GM18526 (cell line): ENCODE results near the gene PTDSS2.

Experiments used
- POLR2A ChIP-seq: IDR thresholded peaks from 3 replicates; pipeline ENCODE4 v1.6.1; 2011; ENCODE audit not compliant: insufficient read length; ENCODE audit errors: extremely low read depth

Gene PTDSS2

DNA sequence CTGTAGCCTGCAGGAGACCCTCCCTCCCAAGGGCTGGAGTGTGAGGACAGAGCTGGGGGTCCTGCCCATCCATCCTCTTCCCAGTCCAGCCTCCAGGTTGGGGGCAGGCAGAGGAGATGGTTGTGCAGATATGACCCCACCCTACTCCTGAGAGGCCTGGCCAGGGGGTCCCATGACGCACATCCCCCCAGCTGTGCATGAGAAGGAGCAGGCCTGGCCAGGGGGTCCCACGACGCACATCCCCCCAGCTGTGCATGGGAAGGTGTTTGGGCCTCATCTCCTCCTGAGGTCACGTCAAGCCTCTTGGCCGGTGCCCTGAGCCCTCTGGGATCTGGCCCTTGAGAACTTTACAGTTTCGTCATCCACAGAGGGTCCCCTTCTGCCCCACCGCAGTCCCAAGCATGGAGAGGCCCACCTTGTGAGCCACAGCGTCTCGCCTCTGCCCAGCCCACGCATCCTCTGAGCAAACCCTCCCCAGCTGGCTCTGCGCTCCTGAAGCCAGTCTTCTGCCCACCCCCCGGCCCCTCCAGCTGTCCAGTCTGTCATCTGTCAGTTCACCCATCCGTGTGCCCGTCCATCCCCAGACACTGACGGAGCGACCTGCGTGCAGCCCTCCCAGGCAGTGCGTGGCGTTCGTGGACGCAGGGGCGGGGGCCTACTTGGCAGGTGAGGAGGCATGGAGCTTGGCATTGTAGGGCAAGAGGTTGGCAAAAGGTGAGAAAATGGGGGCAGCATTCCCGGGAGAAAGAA is 10.6 kb upstream of the PTDSS2 start:
- TF ChIP-seq POLR2A: no peak

DNA sequence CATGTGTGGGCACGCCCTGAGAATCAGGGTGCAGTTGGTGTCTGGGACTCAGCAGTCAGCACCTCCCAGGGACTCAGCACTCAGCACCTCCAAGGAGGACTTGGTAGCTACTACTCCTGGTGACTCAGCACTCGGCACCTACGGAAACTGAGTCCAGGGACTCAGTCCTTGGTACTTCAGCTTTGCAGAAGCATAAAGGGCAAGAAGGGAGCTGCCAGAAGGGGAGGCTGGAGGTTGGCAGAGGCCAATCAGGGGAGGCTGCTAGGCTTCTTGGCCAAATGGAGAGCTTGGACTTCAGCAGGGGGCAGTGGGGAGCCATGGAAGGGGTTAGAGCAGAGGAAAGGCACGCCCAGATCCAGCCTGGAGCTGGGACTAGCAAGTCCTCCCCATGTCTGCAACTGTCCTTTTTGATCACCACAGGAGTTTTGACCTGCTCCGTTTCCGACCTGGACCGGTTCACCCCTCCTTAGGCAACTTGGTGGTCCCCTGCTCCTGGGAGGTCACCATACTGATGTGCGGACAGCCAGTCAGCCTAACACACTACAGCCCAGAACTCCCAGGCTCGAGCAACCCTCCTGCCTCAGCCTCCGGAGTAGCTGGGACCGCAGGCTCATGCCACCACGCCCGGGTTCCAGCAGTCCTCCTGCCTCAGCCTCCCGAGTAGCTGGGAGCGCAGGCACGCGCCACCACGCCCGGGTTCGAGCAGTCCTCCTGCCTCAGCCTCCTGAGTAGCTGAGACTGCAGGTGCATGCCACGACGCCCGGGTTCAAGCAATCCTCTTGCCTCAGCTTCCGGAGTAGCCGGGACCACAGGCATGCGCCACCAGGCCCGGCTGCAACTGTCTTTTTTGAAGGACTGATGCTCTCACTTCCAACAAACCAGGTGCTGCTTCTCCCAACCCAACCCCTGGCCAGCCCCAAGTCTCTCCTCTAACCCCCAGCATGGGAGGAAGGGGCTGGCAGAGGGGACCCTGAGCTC is 9.7 kb upstream of the PTDSS2 start:
- TF ChIP-seq POLR2A: no peak

DNA sequence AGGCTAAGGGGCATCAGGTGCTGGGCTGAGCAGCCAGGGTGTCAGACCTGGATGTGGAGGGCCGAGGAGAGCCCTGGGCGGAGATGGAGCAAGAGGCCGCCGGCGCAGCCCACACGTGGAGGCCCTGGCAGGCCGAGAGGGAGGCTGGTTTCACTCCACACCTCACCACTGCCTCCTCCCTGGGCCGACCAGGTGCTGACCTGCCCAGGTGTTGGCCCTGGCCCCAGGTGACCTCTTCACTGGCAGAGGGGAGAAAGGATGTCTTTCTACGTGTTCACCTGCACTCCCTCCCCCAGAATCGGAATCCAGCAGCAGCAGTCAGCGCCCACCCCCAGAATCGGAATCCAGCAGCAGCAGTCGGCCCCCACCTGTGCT is 9.0 kb upstream of the PTDSS2 start:
- no peak for TF ChIP-seq POLR2A

DNA sequence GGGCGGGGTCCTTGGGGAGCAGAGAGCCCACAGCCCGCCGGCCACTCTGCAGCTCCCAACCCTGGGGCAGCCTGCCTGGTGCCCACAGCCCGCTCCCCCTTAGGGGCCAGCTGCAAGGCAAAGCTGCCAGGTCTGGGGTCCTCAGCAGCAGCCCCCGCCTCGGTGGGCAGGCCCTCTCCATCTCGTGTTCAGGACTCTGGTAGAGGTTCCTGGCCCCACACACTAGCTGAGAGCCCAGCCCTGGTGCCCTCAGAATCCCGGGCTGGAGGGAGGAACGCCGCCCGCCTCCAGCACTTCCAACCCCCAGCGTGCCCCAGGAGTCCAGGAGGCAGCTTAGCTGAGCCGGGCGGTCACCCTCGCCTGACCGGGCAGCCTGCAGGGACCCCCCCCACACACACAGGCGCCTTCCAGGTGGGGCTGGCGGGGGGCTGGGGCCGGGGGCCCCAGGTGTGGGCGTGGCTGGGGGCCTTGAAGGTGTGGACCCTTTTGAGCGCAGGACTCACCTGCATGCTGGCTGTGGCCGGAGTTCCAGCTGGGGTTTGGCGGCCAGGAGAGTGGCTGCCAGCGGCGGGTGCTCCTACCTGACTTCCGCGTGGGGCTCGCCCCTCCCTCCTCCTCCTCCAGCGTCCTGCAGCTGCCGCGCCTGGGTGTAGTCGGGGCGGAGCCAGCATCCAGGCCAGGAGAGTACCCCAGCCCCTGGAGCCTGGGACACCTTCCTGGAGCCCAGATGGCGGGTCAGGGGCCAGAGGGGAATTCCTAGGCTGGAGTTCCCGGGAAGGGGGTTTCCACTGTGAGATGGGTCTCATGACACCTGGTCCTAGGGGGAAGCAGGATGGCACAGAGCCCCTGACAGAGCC is 8.4 kb upstream of the PTDSS2 start, which contains the start of gene ANO9:
Gene ANO9, minus strand, starts transcription at position 594 of the 857 bp plus-strand sequence. Its CDS starts 85 bp downstream, at position 509.
- peak; percentile 56 for TF ChIP-seq POLR2A

DNA sequence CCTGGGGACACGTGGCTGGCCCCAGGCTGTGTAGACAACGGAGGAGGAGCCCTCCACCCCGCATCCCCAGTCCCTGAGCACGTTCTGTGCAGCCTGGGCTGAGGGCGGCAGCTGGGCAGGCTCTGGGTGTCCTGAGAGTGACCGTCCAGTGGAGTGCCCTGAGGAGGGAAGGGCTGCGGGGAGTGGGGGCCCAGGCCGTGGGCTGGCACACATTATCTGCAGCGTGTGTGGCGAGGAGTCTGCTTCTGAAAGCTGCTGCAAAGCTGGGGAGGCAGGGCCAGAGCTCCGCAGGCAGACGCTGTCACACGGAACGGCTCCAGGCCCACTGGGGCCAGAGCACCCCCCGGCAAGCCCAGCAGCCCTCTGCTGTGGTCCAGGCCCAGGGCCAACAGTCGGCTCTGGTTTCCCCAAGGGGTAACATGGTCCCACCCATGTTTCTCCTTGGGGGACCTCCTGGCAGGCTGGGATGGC is 7.4 kb upstream of the PTDSS2 start:
- TF ChIP-seq POLR2A: no peak

DNA sequence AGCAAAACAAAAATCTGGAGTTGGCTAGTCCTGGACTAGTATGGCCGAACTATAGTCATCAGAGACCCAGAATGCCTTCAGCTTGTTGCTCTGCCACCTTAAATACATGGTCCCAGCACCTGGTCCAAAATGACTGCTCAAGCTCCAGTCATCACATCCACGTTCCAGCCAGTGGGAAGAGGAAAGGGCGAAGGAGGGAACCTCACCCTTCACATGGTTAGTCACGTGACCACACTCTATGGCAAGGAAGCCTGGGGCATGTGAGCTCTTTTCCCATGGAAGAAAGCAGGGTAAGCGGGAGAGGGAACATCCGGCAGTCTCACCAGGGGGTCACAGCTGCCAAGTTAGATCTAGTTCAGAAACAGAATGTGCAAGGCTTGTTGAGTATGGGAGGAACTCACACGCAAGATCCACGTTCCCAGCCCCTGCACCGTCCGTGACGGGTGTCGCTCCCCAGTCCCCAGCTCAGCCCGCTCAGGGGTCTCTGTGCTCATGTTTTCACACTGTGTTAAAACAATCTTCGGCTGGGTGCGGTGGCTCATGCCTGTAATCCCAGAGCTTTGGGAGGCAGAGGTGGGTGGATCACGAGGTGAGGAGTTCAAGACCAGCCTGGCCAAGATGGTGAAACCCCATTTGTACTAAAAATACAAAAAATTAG is 6.4 kb upstream of the PTDSS2 start:
- TF ChIP-seq POLR2A: no peak

DNA sequence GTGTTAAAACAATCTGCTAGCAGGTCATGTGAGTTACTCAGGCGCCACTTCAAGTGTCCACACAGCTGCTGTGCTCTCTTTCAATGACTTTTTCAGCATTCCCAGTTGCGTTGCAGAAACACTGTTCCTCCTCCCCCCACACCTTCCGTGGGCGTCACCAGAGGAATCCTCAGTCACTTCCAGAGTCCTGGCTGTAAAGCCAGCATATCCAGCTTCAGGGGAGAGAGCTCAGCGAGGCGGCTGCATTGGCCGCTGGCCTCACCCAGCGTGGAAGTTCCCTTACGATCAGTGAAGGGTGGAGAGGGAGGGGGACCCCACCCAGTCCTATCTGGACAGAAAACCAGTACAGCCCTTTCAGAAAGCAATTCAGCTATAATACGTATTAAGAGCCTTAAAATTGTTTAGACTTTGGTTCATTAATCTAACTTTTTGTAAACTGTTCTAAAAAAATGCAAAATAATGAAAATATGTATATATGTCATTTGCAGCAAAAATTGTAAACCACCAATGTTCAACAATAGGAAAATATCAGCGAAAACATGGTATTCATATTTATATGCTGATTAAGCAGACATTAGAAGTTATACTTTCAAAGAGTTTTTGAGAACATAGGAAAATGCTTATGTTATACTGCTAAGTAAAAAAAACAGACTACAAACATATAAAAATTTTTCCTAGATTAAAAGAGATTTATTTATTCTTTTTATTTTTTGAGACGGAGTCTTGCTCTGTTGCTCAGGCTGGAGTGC is 5.5 kb upstream of the PTDSS2 start:
- no peak for TF ChIP-seq POLR2A

DNA sequence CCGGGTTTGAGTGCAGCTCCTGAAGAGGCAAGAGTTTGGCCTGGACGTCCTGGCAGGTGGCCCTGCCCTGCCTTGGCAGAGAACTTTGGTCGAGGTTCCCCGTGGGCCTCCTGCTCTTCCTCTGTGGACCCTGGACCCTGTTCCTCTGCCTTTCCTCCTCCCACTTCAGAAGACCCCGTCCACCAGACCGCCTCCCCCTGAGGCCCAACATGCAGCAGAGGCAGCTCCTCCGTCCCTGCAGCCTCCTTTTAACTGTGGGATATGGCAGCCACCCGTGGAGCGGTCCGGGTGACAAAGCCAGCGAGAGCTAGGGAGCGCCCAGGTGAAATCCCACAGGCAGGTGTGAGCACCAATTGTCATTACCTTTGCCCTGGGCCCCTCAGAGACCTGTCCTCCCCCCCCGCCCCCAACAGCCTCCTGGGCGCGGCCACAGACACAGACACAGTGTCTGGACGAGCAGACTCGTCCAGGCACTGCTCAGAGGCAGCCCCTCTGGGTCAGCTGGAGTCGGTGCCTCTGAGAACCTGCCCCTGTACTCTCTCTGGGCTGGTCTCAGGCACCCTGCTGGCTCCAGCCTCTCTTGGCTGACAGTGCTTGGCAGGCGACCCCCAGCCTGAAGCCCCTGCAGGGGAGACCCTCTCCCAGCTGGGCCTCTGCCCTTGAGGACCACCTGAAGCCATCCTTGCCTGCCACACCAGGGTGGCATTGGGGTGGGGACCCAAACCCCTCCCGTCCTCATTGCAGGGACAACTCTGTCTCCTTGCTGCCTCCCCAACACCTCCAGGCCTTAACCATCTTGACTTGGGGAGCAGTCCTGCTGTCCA is 4.1 kb upstream of the PTDSS2 start:
- no peak for TF ChIP-seq POLR2A

DNA sequence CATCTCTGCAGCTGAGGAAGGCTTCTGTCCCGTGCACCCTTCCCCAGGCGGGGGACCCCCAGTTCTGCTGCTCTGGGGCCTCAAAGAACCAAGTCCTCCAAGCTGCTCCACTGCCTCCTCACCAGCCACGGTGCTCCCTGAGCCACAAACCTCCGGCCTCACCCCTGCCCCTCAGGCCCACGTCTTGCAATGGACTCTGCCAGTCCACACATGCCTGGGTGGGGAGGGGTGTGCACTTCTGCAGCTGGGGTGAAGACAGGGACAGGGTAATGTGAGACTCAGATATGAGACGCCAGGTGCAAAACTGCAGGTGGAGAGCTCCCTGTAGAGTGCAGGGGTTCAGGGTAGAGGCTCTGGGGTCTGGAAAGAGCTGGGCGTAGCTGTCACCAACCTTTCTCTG is 3.2 kb upstream of the PTDSS2 start:
- TF ChIP-seq POLR2A: no peak

DNA sequence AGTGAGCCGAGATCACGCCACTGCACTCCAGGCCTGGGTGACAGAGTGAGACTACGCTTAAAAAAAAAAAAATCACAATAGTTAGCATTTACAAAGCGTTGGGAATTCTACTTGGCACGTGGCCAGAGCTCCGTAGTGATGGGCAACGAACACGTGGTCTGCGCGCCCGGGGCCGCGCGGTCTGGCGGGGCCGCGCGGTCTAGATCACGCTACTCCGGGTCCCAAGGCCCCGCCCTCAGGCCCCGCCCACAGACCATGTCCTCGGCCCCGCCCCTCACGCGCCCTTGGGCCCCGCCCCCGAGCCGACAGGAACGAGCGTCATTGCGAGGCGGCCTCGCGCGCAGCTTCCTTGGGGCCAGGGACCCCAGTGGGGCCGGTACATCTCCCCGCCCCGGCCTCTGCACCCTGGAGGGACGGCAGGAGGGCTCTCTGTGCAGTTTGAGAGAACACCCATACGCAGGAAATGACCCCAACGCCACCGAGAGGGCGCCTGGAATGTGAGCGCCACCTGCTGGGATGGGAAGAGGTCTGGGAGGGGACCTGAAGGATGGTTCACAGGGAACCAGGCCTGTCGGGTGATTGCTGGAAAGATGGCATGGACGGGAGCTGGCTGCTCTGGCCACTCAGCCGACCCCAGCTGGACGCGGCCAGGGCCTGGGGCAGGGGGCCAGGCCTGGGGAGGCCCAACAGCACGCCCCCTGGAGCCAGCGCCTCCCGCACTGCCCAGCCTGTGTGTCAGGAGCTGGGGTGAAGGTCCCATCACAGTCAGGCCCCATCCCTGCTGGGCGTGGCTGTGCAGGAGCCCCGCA is 2.0 kb upstream of the PTDSS2 start:
- peak; percentile 85 for TF ChIP-seq POLR2A

DNA sequence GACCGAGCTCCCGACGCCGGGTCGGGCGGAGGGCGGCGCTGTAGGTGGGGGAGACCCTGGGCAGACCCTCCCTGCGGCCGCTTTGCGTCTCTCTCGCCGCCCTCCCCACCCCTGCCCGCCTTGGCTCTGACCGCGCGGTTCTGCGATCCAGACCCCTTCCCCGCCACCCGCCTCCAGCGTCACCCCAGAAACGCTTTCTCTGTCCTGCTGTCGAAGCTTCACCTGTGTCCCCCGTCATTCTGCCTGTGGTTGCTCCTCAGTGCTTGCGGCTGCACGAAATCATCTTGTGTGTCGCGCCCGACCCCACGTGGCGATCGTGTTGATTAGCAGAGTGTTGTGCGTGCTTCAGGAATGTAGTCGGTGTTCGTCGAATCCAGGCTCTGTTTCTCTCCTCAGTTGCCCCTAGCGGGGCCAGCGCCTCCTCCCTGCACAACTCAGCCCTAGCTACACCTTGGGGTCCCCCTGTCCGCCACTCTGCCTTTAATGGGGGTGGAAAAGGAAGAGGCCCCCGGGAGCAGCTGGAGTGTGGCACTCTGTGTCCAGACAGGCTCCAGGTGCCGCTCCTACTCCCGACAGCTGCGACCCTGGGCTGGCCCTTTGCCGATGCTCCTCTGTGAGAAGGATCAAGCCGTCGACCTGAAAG is 851 bp downstream of the PTDSS2 start:
- no peak for TF ChIP-seq POLR2A

DNA sequence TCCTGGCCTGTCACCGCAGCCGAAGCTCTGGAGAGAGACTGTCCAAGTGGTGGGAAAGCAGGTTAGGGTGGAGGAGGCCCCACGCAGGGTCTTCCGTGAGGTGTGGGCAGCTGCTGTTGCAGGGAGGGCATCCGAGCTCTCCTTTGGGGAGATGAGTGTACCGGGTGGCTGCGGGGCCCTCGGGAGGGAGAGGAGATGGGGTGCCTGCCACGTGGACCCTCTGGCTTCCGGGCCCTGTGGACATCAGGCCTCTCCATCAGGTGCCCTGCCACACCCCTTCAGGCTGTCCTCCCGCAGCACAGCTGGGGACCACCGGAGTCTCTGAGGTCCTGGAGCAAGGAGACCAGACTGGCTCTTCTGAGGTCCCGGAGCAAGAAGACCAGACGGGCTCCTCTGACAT is 1.7 kb downstream of the PTDSS2 start:
- TF ChIP-seq POLR2A: no peak
